Measurements from ENCODE around the gene ABCG1. TPM values are rescaled to one million over a fixed set of nuclear protein-coding genes. Genes with fewer than 3 reads are reported as not detected.

The ABCG1 gene
- total and polyA plus RNA-seq, 2 donors (not counting 3 experiments of a cell fraction or from before 2014, with no cell fraction given): 6.7 to 19.6 TPM

GRCh38 chr21:42330380-42331371 lies 111.7 kb downstream of the ABCG1 start:
- no peak overlapping the region for H3K9ac ChIP-seq (replicated peaks; ENCODE audit: extremely low read depth, insufficient read depth, low read length)
- no peaks in the 10 kb centered on the region for H3K9me1 ChIP-seq (replicated peaks; ENCODE audit: control insufficient read depth, extremely low read depth, insufficient read depth, low read length)
- CTCF ChIA-PET: interaction anchor here (1.1 to 1.6 kb wide), 2 partner anchors 21 to 51 kb away, joined by 3 to 4 read pairs; no protein-coding TSS in a partner anchor
- dilution Hi-C loops (cut with MboI; ENCODE audit: extremely low pct_ligation_motif_present, low sequenced_read_pairs) (no loop called here), intact Hi-C loops (cut with micrococcal nuclease) (loop anchor here (10.0 kb wide), 1 partner anchor 186 kb away; no protein-coding TSS in a partner anchor)
- no peaks in the 10 kb centered on the region for H4K20me1 ChIP-seq (replicated peaks; ENCODE audit: control insufficient read depth, extremely low read depth, insufficient read depth, low read length)
- TF ChIP-seq CTCF (IDR thresholded peaks at IDR 0.05; ENCODE audit: extremely low read depth in 1 of 2, insufficient read depth in 1 of 2, low read depth in 1 of 2, low read length in 2 of 2) (no peak), GATA2 (IDR thresholded peaks at IDR 0.05; ENCODE audit: insufficient read depth, insufficient read length, low read depth, low read length) (no peak), JUN (IDR thresholded peaks at IDR 0.05; ENCODE audit: borderline replicate concordance, insufficient read depth, insufficient read length, low read depth) (no peak), POLR2A (IDR thresholded peaks at IDR 0.05; ENCODE audit: low read depth, low read length) (no peak)
- TF ChIP-seq, protein P1, sequence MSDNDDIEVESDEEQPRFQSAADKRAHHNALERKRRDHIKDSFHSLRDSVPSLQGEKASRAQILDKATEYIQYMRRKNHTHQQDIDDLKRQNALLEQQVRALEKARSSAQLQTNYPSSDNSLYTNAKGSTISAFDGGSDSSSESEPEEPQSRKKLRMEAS (IDR thresholded peaks at IDR 0.05; ENCODE audit: insufficient read depth, insufficient read length): no peak
- H2AFZ ChIP-seq (ENCODE audit: low read depth, low read length): no peak overlapping the region
- BruUV-seq (replicated peaks): no TSS peak
- POLR2A ChIA-PET: no interaction called here
- no peaks in the 10 kb centered on the region for H3K4me1 ChIP-seq (ENCODE audit: control insufficient read depth, extremely low read depth, insufficient read depth, low read length)
- H3K79me2 ChIP-seq (ENCODE audit: control insufficient read depth, insufficient read depth, low read length): no peaks in the 10 kb centered on the region
- no peak for FAIRE-seq
- no peaks in the 10 kb centered on the region for H3K36me3 ChIP-seq (ENCODE audit: control insufficient read depth in 2 of 2, extremely low read depth in 1 of 2, insufficient read depth in 2 of 2, low read length in 2 of 2)
- no peak for DNase-seq (ENCODE audit: low read depth, low spot score)
- no peak overlapping the region for H3K4me3 ChIP-seq (replicated peaks in 1 of 3; ENCODE audit: insufficient read depth in 1 of 3, low read depth in 1 of 3, low read length in 3 of 3)
- peaks cover 12 to 25% of the 10 kb centered on the region in 2 experiments for H3K27me3 ChIP-seq (ENCODE audit: control insufficient read depth in 2 of 2, insufficient read depth in 2 of 2, low read length in 2 of 2)
- H3K4me2 ChIP-seq (ENCODE audit: insufficient read depth, low read length): no peak overlapping the region
- no peak overlapping the region for H3K27ac ChIP-seq (ENCODE audit: insufficient read depth, low read depth, low read length)
- no peaks in the 10 kb centered on the region for H3K9me3 ChIP-seq (replicated peaks; ENCODE audit: control insufficient read depth, insufficient read depth, low read length)

Measured in endothelial cell of umbilical vein (primary cell).